AG09309 (cell line): ENCODE data around the gene N4BP2.
"Not testable (repeated sequence)": the region's sequence is repeated elsewhere in the genome, so short reads cannot be mapped to it uniquely, and the experiment has no call there.

Source experiments
- DNase-seq: peaks from one replicate; pipeline ENCODE4 v3.0.0-alpha.2; 2010; ENCODE audit warnings: low read depth
- H3K4me3 ChIP-seq: 2 replicates; pipeline ENCODE4 v1.5.1; 2011; ENCODE audit warnings: mild to moderate bottlenecking, low read depth, low read length, moderate library complexity; ENCODE audit not compliant: control insufficient read depth
- TF ChIP-seq, protein P1 (sequence below): IDR thresholded peaks from 2 replicates; pipeline ENCODE4 v1.5.1; 2011; ENCODE audit warnings: mild to moderate bottlenecking, low read depth, low read length, inconsistent platforms; ENCODE audit not compliant: insufficient read depth, control insufficient read depth; ENCODE audit errors: missing control alignments

The N4BP2 gene

DNA sequence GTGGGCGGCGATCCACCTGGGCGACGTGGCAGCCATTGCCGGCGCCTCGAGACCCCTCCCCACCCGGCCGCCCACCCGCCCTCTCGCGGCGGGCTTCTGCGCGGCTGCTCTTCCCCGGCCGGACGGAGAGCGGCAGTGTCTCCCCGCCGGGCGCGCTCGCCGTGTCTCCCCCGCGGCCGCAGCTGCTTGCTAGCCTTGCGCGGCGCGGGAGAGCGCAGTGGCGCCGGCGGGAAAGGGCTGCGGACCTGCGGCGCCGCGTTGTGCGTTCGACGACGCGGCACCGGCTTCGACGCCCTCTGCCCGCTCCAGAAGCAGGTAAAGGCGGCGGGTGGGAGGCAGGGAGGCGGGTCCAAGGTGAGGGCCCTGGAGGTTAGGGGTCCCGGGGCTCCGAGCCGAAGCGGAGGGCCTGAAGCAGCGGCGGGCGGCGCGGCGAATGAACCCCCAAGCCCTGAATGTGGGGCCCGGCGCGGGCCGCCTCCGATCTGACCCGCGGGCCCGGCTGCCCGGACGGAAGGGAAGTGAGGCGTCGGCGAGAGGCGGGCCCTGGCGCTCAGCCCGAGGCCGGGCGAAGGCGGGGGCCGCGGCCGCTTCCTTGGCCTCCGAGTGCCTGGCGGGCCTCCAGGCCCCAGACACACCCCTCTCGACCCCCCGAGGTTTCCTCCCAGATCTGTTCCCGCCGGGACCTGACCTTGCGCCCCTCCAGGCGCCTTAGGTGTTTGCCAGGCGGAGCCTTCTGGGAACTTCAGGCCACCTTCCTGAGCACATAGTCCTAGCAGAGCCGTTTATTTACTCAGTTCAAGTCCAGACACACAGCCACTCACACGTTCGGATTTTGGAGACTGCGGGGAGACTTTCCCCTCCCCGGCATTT lies at the start of gene N4BP2:
TSS of gene N4BP2 (plus strand) at position 135 of the 870 bp plus-strand sequence. CDS start 40,491 bp downstream, outside the sequence.
- H3K4me3 ChIP-seq: peak within 1 kb of the TSS; percentile 89
- no peak for DNase-seq
- TF ChIP-seq, protein P1, sequence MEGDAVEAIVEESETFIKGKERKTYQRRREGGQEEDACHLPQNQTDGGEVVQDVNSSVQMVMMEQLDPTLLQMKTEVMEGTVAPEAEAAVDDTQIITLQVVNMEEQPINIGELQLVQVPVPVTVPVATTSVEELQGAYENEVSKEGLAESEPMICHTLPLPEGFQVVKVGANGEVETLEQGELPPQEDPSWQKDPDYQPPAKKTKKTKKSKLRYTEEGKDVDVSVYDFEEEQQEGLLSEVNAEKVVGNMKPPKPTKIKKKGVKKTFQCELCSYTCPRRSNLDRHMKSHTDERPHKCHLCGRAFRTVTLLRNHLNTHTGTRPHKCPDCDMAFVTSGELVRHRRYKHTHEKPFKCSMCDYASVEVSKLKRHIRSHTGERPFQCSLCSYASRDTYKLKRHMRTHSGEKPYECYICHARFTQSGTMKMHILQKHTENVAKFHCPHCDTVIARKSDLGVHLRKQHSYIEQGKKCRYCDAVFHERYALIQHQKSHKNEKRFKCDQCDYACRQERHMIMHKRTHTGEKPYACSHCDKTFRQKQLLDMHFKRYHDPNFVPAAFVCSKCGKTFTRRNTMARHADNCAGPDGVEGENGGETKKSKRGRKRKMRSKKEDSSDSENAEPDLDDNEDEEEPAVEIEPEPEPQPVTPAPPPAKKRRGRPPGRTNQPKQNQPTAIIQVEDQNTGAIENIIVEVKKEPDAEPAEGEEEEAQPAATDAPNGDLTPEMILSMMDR: peak; percentile 48

DNA sequence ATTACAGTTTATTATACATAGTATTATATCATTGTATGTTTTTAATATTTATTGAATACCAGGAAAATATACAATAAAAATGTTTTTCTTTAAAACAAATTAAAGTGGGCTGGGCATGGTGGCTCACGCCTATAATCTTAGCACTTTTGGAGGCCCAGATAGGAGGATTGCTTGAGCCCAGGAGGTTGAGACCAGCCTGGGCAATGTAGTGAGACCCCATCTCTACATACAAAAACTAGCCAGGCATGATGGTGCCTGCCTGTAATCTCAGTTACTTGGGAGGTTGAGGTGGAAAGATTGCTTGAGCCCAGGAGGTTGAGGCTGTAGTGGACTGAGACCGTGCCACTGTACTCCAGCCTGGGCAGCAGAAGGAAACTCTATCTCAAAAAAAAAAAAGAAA lies 40.6 kb upstream of the N4BP2 start:
- DNase-seq: no peak
- no peak overlapping the region for H3K4me3 ChIP-seq
- TF ChIP-seq, protein P1: no peak

DNA sequence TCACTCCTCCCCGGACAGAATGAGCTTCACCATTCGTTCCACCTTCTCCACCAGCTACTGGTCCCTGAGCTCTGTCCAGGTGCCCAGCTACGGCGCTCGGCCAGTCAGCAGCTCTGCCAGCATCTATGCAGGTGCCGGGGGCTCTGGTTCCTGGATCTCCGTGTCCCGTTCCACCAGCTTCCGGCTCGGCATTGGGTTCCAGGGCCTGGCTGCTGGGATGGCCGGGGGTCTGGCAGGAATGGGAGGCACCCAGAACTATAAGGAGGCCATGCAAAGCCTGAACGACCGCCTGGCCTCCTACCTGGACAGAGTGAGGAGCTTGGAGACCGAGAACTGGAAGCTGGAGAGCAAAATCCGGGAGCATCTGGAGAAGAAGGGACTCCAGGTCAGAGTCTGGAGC lies 36.4 kb upstream of the N4BP2 start:
- no peak overlapping the region for H3K4me3 ChIP-seq
- TF ChIP-seq, protein P1: no peak
- DNase-seq: no peak

DNA sequence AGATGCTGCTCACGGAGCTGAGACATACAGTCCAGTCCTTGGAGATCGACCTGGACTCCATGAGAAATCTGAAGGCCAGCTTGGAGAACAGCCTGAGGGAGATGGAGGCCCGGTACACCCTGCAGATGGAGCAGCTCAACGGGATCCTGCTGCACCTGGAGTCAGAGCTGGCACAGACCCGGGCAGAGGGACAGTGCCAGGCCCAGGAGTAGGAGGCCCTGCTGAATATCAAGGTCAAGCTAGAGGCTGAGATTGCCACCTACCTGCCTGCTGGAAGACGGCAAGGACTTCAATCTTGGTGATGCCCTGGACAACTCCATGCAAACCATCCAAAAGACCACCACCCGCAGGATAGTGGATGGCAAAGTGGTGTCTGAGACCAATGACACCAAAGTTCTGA lies 35.5 kb upstream of the N4BP2 start:
- not testable (repeated sequence) for DNase-seq, H3K4me3 ChIP-seq

DNA sequence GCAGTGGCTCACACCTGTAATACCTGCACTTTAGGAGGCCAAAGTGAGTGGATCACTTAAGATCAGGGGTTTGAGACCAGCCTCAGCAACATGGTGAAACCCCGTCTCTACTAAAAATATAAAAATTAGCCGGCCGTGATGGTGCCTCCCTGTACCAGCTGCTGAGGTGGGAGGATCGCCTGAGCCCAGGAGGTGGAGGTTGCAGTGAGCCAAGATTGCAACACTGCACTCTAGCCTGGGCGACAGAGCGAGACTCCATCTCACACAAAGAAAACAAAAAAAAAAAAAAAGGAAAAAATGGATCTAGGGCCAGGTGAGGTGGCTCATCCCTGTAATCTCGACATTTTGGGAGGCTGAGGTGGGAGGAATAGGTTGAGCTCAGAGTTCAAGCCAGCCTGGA lies 32.6 kb upstream of the N4BP2 start:
- not testable (repeated sequence) for DNase-seq, H3K4me3 ChIP-seq

DNA sequence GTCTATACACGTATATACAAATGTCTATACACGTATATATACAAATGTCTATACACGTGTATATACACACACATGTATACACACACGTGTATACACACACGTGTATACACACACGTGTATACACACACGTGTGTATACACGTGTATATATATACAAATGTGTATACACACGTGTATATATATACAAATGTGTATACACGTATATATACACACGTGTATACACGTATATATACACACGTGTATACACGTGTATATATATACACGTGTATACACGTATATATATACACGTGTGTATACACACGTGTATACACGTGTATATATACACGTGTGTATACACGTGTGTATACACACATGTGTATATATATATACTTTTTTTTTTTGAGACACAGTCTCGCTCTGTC lies 23.9 kb upstream of the N4BP2 start:
- TF ChIP-seq, protein P1: no peak
- no peak for DNase-seq
- no peak overlapping the region for H3K4me3 ChIP-seq

DNA sequence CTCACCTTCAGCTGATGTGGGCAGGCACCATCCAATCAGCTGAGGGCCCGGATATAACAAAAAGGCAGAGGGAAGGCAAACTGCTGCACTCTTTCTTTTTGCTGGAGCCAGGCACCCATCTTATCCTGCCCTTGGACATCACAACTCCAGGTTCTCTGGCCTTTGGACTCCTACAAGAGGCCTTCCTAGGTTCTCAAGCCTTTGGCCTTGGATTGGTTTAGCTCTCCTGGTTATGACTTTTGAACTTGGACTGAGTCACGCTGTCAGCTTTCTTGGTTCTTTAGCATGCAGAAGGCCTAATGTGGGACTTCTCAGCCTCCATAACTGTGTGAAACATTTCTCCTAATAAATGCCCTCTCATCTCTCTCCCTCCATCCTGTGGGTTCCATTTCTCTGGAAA lies 23.0 kb upstream of the N4BP2 start:
- no peak for DNase-seq
- TF ChIP-seq, protein P1: no peak
- H3K4me3 ChIP-seq: no peak overlapping the region
